WTC11 (cell line): ENCODE results near the gene CEP68. TPM values are rescaled to one million over a fixed set of nuclear protein-coding genes. Genes with fewer than 3 reads are reported as not detected.

Experiments used
- ATAC-seq: fragments of 200-7000 bp; cut with Tn5 transposase; 2 replicates; pipeline ENCODE4 v1.10.0; 2021; ENCODE audit warnings: mild to moderate bottlenecking, moderate library complexity
- CTCF ChIA-PET: fragments of 300-600 bp; sonication (Branson Sonifier 250); formaldehyde crosslinking; loops from one replicate; lab custom pipeline; 2021; ENCODE audit warnings: antibody characterized with exemption; lab: Charles Lee
- POLR2A ChIA-PET: fragments of 350-600 bp; sonication (Branson Sonifier 250); formaldehyde crosslinking; loops from one replicate; lab custom pipeline; 2021; ENCODE audit warnings: antibody characterized with exemption; lab: Charles Lee
- DNase-seq: peaks from one replicate; pipeline ENCODE4 v3.0.0; 2021; ENCODE audit warnings: low spot score
- H3K27ac Mint-ChIP-seq: 2 replicates; pipeline ENCODE4 v1.8.0; 2021; ENCODE audit warnings: mixed read lengths
- H3K27me3 Mint-ChIP-seq: 2 replicates; pipeline ENCODE4 v1.8.0; 2021; ENCODE audit warnings: low read depth, mild to moderate bottlenecking, moderate library complexity, mixed read lengths
- H3K36me3 Mint-ChIP-seq: 2 replicates; pipeline ENCODE4 v1.8.0; 2021; ENCODE audit warnings: mixed read lengths
- H3K4me1 Mint-ChIP-seq: 2 replicates; pipeline ENCODE4 v1.8.0; 2022; ENCODE audit warnings: mixed read lengths
- H3K4me3 Mint-ChIP-seq: 2 replicates; pipeline ENCODE4 v1.8.0; 2021; ENCODE audit warnings: mild to moderate bottlenecking, moderate library complexity, mixed read lengths
- H3K9me3 Mint-ChIP-seq: 2 replicates; pipeline ENCODE4 v1.8.0; 2021; ENCODE audit warnings: mixed read lengths
- ATF1 ChIP-seq: sonication (generic); formaldehyde crosslinking; IDR thresholded peaks from 2 replicates; pipeline ENCODE4 v1.8.1; 2023; ENCODE audit warnings: mild to moderate bottlenecking, moderate library complexity, missing genetic modification reagents
- FOXJ3 ChIP-seq: sonication (generic); formaldehyde crosslinking; IDR thresholded peaks from 2 replicates; pipeline ENCODE4 v1.9.0; 2021; ENCODE audit warnings: missing genetic modification reagents, mild to moderate bottlenecking, borderline replicate concordance
- FOXK1 ChIP-seq: sonication (generic); formaldehyde crosslinking; IDR thresholded peaks from 2 replicates; pipeline ENCODE4 v1.8.0; 2022; ENCODE audit warnings: mild to moderate bottlenecking, moderate library complexity, missing genetic modification reagents
- FOXP1 ChIP-seq: sonication (generic); formaldehyde crosslinking; IDR thresholded peaks from 2 replicates; pipeline ENCODE4 v1.8.0; 2022; ENCODE audit warnings: missing genetic modification reagents, mild to moderate bottlenecking, moderate library complexity, borderline replicate concordance
- GRHL2 ChIP-seq: fragments of 250-450 bp; sonication (Bioruptor Pico); IDR thresholded peaks from 2 replicates; pipeline ENCODE4 v1.8.0; 2022; ENCODE audit warnings: mild to moderate bottlenecking, moderate library complexity; ENCODE audit not compliant: insufficient replicate concordance, severe bottlenecking
- GTF2I ChIP-seq: fragments of 250-450 bp; sonication (Bioruptor Pico); conservative IDR thresholded peaks from 2 replicates; pipeline ENCODE4 v1.4.0; 2021; ENCODE audit warnings: mild to moderate bottlenecking
- KAT7 ChIP-seq: sonication (generic); formaldehyde crosslinking; IDR thresholded peaks from 2 replicates; pipeline ENCODE4 v1.8.1; 2023; ENCODE audit warnings: missing genetic modification reagents, mild to moderate bottlenecking, borderline replicate concordance
- NFATC4 ChIP-seq: fragments of 250-450 bp; sonication (Bioruptor Pico); IDR thresholded peaks from 2 replicates; pipeline ENCODE4 v1.9.0; 2021; ENCODE audit warnings: mild to moderate bottlenecking
- SOX15 ChIP-seq: fragments of 250-450 bp; sonication (Bioruptor Pico); IDR thresholded peaks from 2 replicates; pipeline ENCODE4 v1.9.0; 2021; ENCODE audit warnings: mild to moderate bottlenecking
- ZNF121 ChIP-seq: sonication (generic); formaldehyde crosslinking; IDR thresholded peaks from 2 replicates; pipeline ENCODE4 v1.8.0; 2023; ENCODE audit warnings: missing genetic modification reagents
- total RNA-seq: library from RNA; stranded (reverse); gene quantifications from 3 replicates; pipeline ENCODE4 v1.2.3, GENCODE V29; 2021
- TF ChIP-seq, protein P1 (sequence below): sonication (generic); formaldehyde crosslinking; IDR thresholded peaks from 2 replicates; pipeline ENCODE4 v1.8.0; 2023; ENCODE audit warnings: missing genetic modification reagents, mild to moderate bottlenecking, borderline replicate concordance
- TF ChIP-seq, protein P2 (sequence below): sonication (generic); formaldehyde crosslinking; IDR thresholded peaks from 2 replicates; pipeline ENCODE4 v1.8.1; 2023; ENCODE audit warnings: mild to moderate bottlenecking, moderate library complexity, missing genetic modification reagents
- TF ChIP-seq, protein P3 (sequence below): fragments of 250-450 bp; sonication (Bioruptor Pico); IDR thresholded peaks from 2 replicates; pipeline ENCODE4 v1.9.0; 2021; ENCODE audit warnings: mild to moderate bottlenecking, borderline replicate concordance
- TF ChIP-seq, protein P4 (sequence below): sonication (generic); formaldehyde crosslinking; IDR thresholded peaks from 2 replicates; pipeline ENCODE4 v1.8.0; 2023; ENCODE audit warnings: mild to moderate bottlenecking, missing genetic modification reagents
- TF ChIP-seq, protein P5 (sequence below): sonication (generic); formaldehyde crosslinking; IDR thresholded peaks from 2 replicates; pipeline ENCODE4 v1.8.0; 2022; ENCODE audit warnings: mild to moderate bottlenecking, missing genetic modification reagents

Gene CEP68
- total RNA-seq, 1 experiment from 2014 or later = 16.7 TPM

DNA sequence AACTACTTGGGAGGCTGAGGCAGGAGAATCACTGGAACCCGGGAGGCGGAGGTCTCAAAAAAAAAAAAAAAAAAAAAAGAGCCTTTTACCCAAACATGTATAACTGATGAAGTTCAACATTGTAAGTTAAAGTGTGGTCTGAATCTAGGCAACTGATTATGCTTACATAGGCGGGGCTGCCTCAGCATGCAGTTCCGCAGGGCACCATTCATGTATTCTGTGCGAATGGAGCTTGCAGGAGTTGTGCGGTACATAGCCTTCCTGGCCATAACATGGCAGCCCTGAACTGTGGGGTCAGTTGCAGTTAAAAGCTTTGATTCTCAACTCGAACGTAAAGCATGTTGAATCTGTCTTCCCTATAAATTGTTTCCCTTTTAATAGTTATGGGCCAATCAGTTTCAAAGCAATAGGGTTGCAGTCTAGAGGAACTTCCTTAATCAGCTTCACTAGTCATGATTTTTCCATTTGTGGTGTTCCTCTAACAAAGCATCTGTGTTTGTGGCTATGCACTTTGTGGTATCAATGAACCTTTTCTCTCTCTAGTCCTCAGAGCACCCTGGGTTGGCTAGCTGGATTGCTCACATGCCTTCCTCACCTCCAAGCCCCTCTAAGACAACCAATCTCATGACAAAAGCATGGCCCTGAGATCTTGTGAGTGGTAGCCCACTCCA lies 30.6 kb upstream of the CEP68 start (continued):
- TF ChIP-seq, protein P1, sequence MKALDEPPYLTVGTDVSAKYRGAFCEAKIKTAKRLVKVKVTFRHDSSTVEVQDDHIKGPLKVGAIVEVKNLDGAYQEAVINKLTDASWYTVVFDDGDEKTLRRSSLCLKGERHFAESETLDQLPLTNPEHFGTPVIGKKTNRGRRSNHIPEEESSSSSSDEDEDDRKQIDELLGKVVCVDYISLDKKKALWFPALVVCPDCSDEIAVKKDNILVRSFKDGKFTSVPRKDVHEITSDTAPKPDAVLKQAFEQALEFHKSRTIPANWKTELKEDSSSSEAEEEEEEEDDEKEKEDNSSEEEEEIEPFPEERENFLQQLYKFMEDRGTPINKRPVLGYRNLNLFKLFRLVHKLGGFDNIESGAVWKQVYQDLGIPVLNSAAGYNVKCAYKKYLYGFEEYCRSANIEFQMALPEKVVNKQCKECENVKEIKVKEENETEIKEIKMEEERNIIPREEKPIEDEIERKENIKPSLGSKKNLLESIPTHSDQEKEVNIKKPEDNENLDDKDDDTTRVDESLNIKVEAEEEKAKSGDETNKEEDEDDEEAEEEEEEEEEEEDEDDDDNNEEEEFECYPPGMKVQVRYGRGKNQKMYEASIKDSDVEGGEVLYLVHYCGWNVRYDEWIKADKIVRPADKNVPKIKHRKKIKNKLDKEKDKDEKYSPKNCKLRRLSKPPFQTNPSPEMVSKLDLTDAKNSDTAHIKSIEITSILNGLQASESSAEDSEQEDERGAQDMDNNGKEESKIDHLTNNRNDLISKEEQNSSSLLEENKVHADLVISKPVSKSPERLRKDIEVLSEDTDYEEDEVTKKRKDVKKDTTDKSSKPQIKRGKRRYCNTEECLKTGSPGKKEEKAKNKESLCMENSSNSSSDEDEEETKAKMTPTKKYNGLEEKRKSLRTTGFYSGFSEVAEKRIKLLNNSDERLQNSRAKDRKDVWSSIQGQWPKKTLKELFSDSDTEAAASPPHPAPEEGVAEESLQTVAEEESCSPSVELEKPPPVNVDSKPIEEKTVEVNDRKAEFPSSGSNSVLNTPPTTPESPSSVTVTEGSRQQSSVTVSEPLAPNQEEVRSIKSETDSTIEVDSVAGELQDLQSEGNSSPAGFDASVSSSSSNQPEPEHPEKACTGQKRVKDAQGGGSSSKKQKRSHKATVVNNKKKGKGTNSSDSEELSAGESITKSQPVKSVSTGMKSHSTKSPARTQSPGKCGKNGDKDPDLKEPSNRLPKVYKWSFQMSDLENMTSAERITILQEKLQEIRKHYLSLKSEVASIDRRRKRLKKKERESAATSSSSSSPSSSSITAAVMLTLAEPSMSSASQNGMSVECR (CRISPR knock-in tag) = no peak
- TF ChIP-seq NFATC4 (CRISPR knock-in tag) (no peak), FOXJ3 (CRISPR knock-in tag) (no peak), ATF1 (CRISPR knock-in tag) (no peak), GRHL2 (CRISPR knock-in tag) (no peak), FOXP1 (CRISPR knock-in tag) (no peak)
- TF ChIP-seq, protein P2, sequence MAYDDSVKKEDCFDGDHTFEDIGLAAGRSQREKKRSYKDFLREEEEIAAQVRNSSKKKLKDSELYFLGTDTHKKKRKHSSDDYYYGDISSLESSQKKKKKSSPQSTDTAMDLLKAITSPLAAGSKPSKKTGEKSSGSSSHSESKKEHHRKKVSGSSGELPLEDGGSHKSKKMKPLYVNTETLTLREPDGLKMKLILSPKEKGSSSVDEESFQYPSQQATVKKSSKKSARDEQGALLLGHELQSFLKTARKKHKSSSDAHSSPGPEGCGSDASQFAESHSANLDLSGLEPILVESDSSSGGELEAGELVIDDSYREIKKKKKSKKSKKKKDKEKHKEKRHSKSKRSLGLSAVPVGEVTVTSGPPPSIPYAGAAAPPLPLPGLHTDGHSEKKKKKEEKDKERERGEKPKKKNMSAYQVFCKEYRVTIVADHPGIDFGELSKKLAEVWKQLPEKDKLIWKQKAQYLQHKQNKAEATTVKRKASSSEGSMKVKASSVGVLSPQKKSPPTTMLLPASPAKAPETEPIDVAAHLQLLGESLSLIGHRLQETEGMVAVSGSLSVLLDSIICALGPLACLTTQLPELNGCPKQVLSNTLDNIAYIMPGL (CRISPR knock-in tag) = no peak
- TF ChIP-seq, protein P3, sequence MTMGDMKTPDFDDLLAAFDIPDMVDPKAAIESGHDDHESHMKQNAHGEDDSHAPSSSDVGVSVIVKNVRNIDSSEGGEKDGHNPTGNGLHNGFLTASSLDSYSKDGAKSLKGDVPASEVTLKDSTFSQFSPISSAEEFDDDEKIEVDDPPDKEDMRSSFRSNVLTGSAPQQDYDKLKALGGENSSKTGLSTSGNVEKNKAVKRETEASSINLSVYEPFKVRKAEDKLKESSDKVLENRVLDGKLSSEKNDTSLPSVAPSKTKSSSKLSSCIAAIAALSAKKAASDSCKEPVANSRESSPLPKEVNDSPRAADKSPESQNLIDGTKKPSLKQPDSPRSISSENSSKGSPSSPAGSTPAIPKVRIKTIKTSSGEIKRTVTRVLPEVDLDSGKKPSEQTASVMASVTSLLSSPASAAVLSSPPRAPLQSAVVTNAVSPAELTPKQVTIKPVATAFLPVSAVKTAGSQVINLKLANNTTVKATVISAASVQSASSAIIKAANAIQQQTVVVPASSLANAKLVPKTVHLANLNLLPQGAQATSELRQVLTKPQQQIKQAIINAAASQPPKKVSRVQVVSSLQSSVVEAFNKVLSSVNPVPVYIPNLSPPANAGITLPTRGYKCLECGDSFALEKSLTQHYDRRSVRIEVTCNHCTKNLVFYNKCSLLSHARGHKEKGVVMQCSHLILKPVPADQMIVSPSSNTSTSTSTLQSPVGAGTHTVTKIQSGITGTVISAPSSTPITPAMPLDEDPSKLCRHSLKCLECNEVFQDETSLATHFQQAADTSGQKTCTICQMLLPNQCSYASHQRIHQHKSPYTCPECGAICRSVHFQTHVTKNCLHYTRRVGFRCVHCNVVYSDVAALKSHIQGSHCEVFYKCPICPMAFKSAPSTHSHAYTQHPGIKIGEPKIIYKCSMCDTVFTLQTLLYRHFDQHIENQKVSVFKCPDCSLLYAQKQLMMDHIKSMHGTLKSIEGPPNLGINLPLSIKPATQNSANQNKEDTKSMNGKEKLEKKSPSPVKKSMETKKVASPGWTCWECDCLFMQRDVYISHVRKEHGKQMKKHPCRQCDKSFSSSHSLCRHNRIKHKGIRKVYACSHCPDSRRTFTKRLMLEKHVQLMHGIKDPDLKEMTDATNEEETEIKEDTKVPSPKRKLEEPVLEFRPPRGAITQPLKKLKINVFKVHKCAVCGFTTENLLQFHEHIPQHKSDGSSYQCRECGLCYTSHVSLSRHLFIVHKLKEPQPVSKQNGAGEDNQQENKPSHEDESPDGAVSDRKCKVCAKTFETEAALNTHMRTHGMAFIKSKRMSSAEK (CRISPR knock-in tag) = no peak

DNA sequence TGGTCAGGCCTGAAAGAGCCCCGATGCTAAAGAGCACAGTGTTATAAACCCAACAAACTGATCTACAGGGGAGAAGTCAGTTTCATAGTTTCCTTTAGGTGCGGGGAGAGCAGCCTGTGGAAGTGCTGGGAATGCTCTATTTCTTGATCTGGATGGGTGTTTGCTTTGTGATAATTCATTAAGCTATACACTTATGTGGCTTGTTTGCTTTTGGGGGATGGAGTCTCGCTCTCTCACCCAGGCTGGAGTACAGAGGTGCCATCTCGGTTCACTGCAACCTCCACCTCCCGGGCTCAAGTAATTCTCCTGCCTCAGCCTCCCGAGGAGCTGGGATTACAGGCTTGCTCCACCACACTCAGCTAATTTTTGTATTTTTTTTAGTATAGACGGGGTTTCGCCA lies 30.1 kb upstream of the CEP68 start:
- Mint-ChIP-seq H3K4me3 (no peak overlapping the region), H3K27ac (no peak overlapping the region)
- TF ChIP-seq ZNF121 (CRISPR knock-in tag) = no peak
- TF ChIP-seq SOX15 = no peak
- TF ChIP-seq GTF2I (CRISPR knock-in tag) = no peak
- TF ChIP-seq KAT7 (CRISPR knock-in tag) = no peak
- TF ChIP-seq, protein P4, sequence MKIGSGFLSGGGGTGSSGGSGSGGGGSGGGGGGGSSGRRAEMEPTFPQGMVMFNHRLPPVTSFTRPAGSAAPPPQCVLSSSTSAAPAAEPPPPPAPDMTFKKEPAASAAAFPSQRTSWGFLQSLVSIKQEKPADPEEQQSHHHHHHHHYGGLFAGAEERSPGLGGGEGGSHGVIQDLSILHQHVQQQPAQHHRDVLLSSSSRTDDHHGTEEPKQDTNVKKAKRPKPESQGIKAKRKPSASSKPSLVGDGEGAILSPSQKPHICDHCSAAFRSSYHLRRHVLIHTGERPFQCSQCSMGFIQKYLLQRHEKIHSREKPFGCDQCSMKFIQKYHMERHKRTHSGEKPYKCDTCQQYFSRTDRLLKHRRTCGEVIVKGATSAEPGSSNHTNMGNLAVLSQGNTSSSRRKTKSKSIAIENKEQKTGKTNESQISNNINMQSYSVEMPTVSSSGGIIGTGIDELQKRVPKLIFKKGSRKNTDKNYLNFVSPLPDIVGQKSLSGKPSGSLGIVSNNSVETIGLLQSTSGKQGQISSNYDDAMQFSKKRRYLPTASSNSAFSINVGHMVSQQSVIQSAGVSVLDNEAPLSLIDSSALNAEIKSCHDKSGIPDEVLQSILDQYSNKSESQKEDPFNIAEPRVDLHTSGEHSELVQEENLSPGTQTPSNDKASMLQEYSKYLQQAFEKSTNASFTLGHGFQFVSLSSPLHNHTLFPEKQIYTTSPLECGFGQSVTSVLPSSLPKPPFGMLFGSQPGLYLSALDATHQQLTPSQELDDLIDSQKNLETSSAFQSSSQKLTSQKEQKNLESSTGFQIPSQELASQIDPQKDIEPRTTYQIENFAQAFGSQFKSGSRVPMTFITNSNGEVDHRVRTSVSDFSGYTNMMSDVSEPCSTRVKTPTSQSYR (CRISPR knock-in tag) = no peak
- no peak for TF ChIP-seq FOXK1
- TF ChIP-seq, protein P5, sequence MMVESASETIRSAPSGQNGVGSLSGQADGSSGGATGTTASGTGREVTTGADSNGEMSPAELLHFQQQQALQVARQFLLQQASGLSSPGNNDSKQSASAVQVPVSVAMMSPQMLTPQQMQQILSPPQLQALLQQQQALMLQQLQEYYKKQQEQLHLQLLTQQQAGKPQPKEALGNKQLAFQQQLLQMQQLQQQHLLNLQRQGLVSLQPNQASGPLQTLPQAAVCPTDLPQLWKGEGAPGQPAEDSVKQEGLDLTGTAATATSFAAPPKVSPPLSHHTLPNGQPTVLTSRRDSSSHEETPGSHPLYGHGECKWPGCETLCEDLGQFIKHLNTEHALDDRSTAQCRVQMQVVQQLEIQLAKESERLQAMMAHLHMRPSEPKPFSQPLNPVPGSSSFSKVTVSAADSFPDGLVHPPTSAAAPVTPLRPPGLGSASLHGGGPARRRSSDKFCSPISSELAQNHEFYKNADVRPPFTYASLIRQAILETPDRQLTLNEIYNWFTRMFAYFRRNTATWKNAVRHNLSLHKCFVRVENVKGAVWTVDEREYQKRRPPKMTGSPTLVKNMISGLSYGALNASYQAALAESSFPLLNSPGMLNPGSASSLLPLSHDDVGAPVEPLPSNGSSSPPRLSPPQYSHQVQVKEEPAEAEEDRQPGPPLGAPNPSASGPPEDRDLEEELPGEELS (CRISPR knock-in tag) = no peak
- TF ChIP-seq, all 79 proteins: peak for 0
- ChIA-PET POLR2A (no interaction called here), CTCF (no interaction called here)
- Mint-ChIP-seq H3K27me3 (no peaks in the 10 kb centered on the region), H3K4me1 (peaks cover 8% of the 10 kb centered on the region), H3K36me3 (peaks cover 10% of the 10 kb centered on the region), H3K9me3 (no peaks in the 10 kb centered on the region)
- ATAC-seq = no peak
- no peak for DNase-seq
